HEK293 (cell line): ENCODE measurements around the gene SBF2.

ENCODE experiments used
- CTCF ChIA-PET: fragments of 350-600 bp; formaldehyde crosslinking; extraction: SDS; loops from one replicate; lab custom pipeline; 2021; ENCODE audit warnings: antibody characterized with exemption; lab: Yijun Ruan, JAX
- POLR2A ChIA-PET: fragments of 300-600 bp; formaldehyde crosslinking; extraction: SDS; loops from one replicate; lab custom pipeline; 2020; ENCODE audit warnings: antibody characterized with exemption, inconsistent platforms; lab: Yijun Ruan, JAX
- H3K27ac ChIP-seq: fragments of 200-500 bp; sonication (Bioruptor generic); 2 replicates; pipeline ENCODE4 v1.5.1; 2014; ENCODE audit warnings: low read depth, low read length, control low read depth, inconsistent platforms; ENCODE audit errors: extremely low read depth
- H3K36me3 ChIP-seq, 2 experiments: fragments of 200-500 bp in 1 of 2; sonication (Bioruptor generic) in 1 of 2; 1 replicate in 1 of 2; 2 replicates in 1 of 2; pipeline ENCODE4 v1.5.1; 2014 to 2017; ENCODE audit warnings: inconsistent platforms in 2 of 2, low read length in 2 of 2; ENCODE audit not compliant: control insufficient read depth in 2 of 2, insufficient read depth in 1 of 2
- H3K4me1 ChIP-seq: fragments of 200-500 bp; sonication (Bioruptor generic); 2 replicates; pipeline ENCODE4 v1.5.1; 2014; ENCODE audit warnings: mild to moderate bottlenecking, low read length, inconsistent platforms; ENCODE audit not compliant: control insufficient read depth, insufficient read depth
- H3K4me3 ChIP-seq: 2 replicates; pipeline ENCODE4 v1.5.1; 2011; ENCODE audit warnings: low read depth, mild to moderate bottlenecking, control low read depth, low read length, moderate library complexity
- H3K9me3 ChIP-seq: fragments of 200-500 bp; sonication (Bioruptor generic); 2 replicates; pipeline ENCODE4 v1.5.1; 2014; ENCODE audit warnings: low read depth, low read length, inconsistent platforms; ENCODE audit not compliant: control insufficient read depth, insufficient read depth
- HOXA7 ChIP-seq: sonication (generic); formaldehyde crosslinking; IDR thresholded peaks from 2 replicates; pipeline ENCODE4 v1.8.1; 2022; ENCODE audit warnings: missing genetic modification reagents, borderline replicate concordance
- INSM2 ChIP-seq: fragments of 450-650 bp; formaldehyde crosslinking; IDR thresholded peaks from 2 replicates; pipeline ENCODE4 v1.5.1; 2016; ENCODE audit warnings: missing biosample characterization, missing genetic modification characterization
- PRDM1 ChIP-seq: fragments of 450-650 bp; formaldehyde crosslinking; IDR thresholded peaks from 2 replicates; pipeline ENCODE4; 2016; ENCODE audit warnings: missing biosample characterization, missing genetic modification characterization
- ZNF132 ChIP-seq: fragments of 450-650 bp; formaldehyde crosslinking; IDR thresholded peaks from 2 replicates; pipeline ENCODE4 v1.5.1; 2017; ENCODE audit warnings: missing biosample characterization, missing genetic modification characterization, borderline replicate concordance
- ZNF311 ChIP-seq: fragments of 450-650 bp; formaldehyde crosslinking; IDR thresholded peaks from 2 replicates; pipeline ENCODE4 v1.5.1; 2017; ENCODE audit warnings: missing biosample characterization, missing genetic modification characterization, borderline replicate concordance
- ZNF341 ChIP-seq: fragments of 450-650 bp; formaldehyde crosslinking; IDR thresholded peaks from 2 replicates; pipeline ENCODE4; 2016; ENCODE audit warnings: low read depth, missing biosample characterization, missing genetic modification characterization
- ZNF394 ChIP-seq: fragments of 450-650 bp; formaldehyde crosslinking; IDR thresholded peaks from 2 replicates; pipeline ENCODE4 v1.5.1; 2016; ENCODE audit warnings: missing biosample characterization, missing genetic modification characterization, mild to moderate bottlenecking, moderate library complexity, borderline replicate concordance
- ZNF514 ChIP-seq: fragments of 450-650 bp; formaldehyde crosslinking; IDR thresholded peaks from 2 replicates; pipeline ENCODE4 v1.5.1; 2016; ENCODE audit warnings: missing biosample characterization, missing genetic modification characterization
- ZNF548 ChIP-seq: fragments of 450-650 bp; formaldehyde crosslinking; IDR thresholded peaks from 2 replicates; pipeline ENCODE4 v1.5.1; 2016; ENCODE audit warnings: missing biosample characterization, missing genetic modification characterization
- ZNF600 ChIP-seq: fragments of 450-650 bp; formaldehyde crosslinking; IDR thresholded peaks from 2 replicates; pipeline ENCODE4 v1.5.1; 2016; ENCODE audit warnings: missing biosample characterization, missing genetic modification characterization
- ZNF610 ChIP-seq: fragments of 450-650 bp; formaldehyde crosslinking; IDR thresholded peaks from 2 replicates; pipeline ENCODE4 v1.5.1; 2016; ENCODE audit warnings: missing biosample characterization, missing genetic modification characterization, borderline replicate concordance
- ZNF660 ChIP-seq: fragments of 450-650 bp; IDR thresholded peaks from 2 replicates; pipeline ENCODE4 v1.5.1; 2018; ENCODE audit warnings: missing biosample characterization, mild to moderate bottlenecking, missing genetic modification characterization
- ZNF830 ChIP-seq: fragments of 450-650 bp; IDR thresholded peaks from 2 replicates; pipeline ENCODE4 v1.5.0; 2018; ENCODE audit warnings: missing biosample characterization, missing genetic modification characterization, low read depth, mild to moderate bottlenecking, moderate library complexity
- ZSCAN18 ChIP-seq: fragments of 450-650 bp; formaldehyde crosslinking; IDR thresholded peaks from 2 replicates; pipeline ENCODE4 v1.5.1; 2016; ENCODE audit warnings: missing biosample characterization, missing genetic modification characterization
- TF ChIP-seq, protein P1 (sequence below): fragments of 450-650 bp; formaldehyde crosslinking; IDR thresholded peaks from 2 replicates; pipeline ENCODE4 v1.5.1; 2016; ENCODE audit warnings: missing biosample characterization, missing genetic modification characterization
- TF ChIP-seq, protein P2 (sequence below): fragments of 450-650 bp; formaldehyde crosslinking; conservative IDR thresholded peaks from 2 replicates; pipeline ENCODE4 v1.5.1; 2016; ENCODE audit warnings: low read depth, missing biosample characterization, missing genetic modification characterization

Gene SBF2

GRCh38 chr11:10125522-10126133 is 168.4 kb downstream of the SBF2 start:
- Histone ChIP-seq H3K4me1 (no peaks in the 10 kb centered on the region), H3K36me3 (no peaks in the 10 kb centered on the region)
- POLR2A ChIA-PET: no interaction called here
- CTCF ChIA-PET: no interaction called here
- TF ChIP-seq ZNF341 (no peak), ZNF600 (peak; percentile 59; the same call in 1 of the 2 replicates)
- TF ChIP-seq, all 188 proteins: peak for 1
- H3K27ac ChIP-seq: no peak overlapping the region
- no peak overlapping the region for H3K4me3 ChIP-seq
- no peaks in the 10 kb centered on the region for H3K9me3 ChIP-seq

- TF ChIP-seq ZNF548 (tag by site-specific recombination) (no peak), PRDM1 (tag by site-specific recombination) (peak; percentile 62), ZNF660 (tag by site-specific recombination) (no peak), ZSCAN18 (tag by site-specific recombination) (no peak)
- TF ChIP-seq, protein P1, sequence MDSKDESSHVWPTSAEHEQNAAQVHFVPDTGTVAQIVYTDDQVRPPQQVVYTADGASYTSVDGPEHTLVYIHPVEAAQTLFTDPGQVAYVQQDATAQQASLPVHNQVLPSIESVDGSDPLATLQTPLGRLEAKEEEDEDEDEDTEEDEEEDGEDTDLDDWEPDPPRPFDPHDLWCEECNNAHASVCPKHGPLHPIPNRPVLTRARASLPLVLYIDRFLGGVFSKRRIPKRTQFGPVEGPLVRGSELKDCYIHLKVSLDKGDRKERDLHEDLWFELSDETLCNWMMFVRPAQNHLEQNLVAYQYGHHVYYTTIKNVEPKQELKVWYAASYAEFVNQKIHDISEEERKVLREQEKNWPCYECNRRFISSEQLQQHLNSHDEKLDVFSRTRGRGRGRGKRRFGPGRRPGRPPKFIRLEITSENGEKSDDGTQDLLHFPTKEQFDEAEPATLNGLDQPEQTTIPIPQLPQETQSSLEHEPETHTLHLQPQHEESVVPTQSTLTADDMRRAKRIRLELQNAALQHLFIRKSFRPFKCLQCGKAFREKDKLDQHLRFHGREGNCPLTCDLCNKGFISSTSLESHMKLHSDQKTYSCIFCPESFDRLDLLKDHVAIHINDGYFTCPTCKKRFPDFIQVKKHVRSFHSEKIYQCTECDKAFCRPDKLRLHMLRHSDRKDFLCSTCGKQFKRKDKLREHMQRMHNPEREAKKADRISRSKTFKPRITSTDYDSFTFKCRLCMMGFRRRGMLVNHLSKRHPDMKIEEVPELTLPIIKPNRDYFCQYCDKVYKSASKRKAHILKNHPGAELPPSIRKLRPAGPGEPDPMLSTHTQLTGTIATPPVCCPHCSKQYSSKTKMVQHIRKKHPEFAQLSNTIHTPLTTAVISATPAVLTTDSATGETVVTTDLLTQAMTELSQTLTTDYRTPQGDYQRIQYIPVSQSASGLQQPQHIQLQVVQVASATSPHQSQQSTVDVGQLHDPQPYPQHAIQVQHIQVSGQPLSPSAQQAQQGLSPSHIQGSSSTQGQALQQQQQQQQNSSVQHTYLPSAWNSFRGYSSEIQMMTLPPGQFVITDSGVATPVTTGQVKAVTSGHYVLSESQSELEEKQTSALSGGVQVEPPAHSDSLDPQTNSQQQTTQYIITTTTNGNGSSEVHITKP (tag by site-specific recombination): 0 out of 2 replicates have a peak, but pooled peaks have one; percentile 8
- ChIA-PET CTCF (interaction anchor here (1.8 to 2.0 kb wide), 2 partner anchors 45 to 59 kb away, joined by 5 read pairs; no protein-coding TSS in a partner anchor), POLR2A (no interaction called here)
- Histone ChIP-seq H3K4me3 (no peak overlapping the region), H3K27ac (no peak overlapping the region), H3K4me1 (no peaks in the 10 kb centered on the region), H3K36me3 (no peaks in the 10 kb centered on the region), H3K9me3 (no peaks in the 10 kb centered on the region)
Measured at GRCh38 chr11:10122326-10123197, 171.5 kb downstream of the SBF2 start.

DNA sequence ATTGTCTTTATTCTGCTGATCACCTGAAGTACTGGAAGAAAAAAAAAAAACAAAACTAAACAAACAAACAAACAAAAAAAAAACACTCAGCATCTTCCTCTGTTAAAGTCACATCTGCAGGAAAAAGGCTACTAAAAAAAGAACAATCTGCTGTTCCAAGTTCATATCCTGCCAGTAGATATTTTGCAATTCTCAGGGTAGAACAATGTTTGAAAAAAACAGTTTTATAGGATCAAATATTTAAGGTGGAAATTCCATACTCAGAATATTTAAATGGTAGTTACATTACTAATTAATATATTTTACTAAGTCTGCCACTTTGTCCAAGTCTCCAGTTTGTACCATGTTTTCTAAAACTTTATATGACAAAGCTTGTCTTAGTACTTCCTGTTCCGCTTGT is 175.2 kb downstream of the SBF2 start:
- POLR2A ChIA-PET: no interaction called here
- no peaks in the 10 kb centered on the region for H3K9me3 ChIP-seq
- CTCF ChIA-PET: no interaction called here
- TF ChIP-seq ZNF830 (tag by site-specific recombination): no peak
- TF ChIP-seq, protein P2, sequence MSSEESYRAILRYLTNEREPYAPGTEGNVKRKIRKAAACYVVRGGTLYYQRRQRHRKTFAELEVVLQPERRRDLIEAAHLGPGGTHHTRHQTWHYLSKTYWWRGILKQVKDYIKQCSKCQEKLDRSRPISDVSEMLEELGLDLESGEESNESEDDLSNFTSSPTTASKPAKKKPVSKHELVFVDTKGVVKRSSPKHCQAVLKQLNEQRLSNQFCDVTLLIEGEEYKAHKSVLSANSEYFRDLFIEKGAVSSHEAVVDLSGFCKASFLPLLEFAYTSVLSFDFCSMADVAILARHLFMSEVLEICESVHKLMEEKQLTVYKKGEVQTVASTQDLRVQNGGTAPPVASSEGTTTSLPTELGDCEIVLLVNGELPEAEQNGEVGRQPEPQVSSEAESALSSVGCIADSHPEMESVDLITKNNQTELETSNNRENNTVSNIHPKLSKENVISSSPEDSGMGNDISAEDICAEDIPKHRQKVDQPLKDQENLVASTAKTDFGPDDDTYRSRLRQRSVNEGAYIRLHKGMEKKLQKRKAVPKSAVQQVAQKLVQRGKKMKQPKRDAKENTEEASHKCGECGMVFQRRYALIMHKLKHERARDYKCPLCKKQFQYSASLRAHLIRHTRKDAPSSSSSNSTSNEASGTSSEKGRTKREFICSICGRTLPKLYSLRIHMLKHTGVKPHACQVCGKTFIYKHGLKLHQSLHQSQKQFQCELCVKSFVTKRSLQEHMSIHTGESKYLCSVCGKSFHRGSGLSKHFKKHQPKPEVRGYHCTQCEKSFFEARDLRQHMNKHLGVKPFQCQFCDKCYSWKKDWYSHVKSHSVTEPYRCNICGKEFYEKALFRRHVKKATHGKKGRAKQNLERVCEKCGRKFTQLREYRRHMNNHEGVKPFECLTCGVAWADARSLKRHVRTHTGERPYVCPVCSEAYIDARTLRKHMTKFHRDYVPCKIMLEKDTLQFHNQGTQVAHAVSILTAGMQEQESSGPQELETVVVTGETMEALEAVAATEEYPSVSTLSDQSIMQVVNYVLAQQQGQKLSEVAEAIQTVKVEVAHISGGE (tag by site-specific recombination): no peak
- TF ChIP-seq ZNF394 (tag by site-specific recombination): no peak
- TF ChIP-seq ZNF514 (tag by site-specific recombination): no peak
- no peak for TF ChIP-seq HOXA7 (CRISPR knock-in tag)
- TF ChIP-seq ZNF132 (tag by site-specific recombination): no peak
- no peak for TF ChIP-seq INSM2
- TF ChIP-seq ZNF311 (tag by site-specific recombination): no peak
- no peak for TF ChIP-seq ZNF610 (tag by site-specific recombination)

More for the DNA sequence above, 175.2 kb downstream of the SBF2 start:
- no peak overlapping the region for H3K27ac ChIP-seq
- H3K4me3 ChIP-seq: no peak overlapping the region
- H3K4me1 ChIP-seq: no peaks in the 10 kb centered on the region
- no peaks in the 10 kb centered on the region for H3K36me3 ChIP-seq
